ENCODE measurements around the gene KLHL3.

The KLHL3 gene

GRCh38 chr5:137631453-137631852 lies 104.4 kb downstream of the KLHL3 start:
- DNase-seq (ENCODE audit: low spot score in 2 of 2) (no peak), ATAC-seq (replicated peaks; ENCODE audit: extremely low read depth, poor library complexity, severe bottlenecking) (no peak)
- no peaks in the 10 kb centered on the region for H3K4me1 Mint-ChIP-seq
- H3K36me3 Mint-ChIP-seq (ENCODE audit: insufficient read depth), result peaks cover 6% of the 10 kb centered on the region
- no peak overlapping the region for H3K4me3 Mint-ChIP-seq
- H3K27ac Mint-ChIP-seq (ENCODE audit: low read depth), result no peak overlapping the region
- H3K9me3 Mint-ChIP-seq, result no peaks in the 10 kb centered on the region
- H3K27me3 Mint-ChIP-seq, result no peaks in the 10 kb centered on the region

GRCh38 chr5:137630972-137631370 lies 104.9 kb downstream of the KLHL3 start:
- Mint-ChIP-seq H3K27me3 (no peaks in the 10 kb centered on the region), H3K27ac (ENCODE audit: low read depth) (no peak overlapping the region), H3K36me3 (ENCODE audit: insufficient read depth) (peaks cover 6% of the 10 kb centered on the region), H3K9me3 (no peaks in the 10 kb centered on the region), H3K4me3 (no peak overlapping the region), H3K4me1 (no peaks in the 10 kb centered on the region)
- no peak for ATAC-seq (replicated peaks; ENCODE audit: extremely low read depth, poor library complexity, severe bottlenecking)
- no peak for DNase-seq (ENCODE audit: low spot score in 2 of 2)

- DNase-seq (ENCODE audit: low spot score in 2 of 2) (no peak), ATAC-seq (replicated peaks; ENCODE audit: extremely low read depth, poor library complexity, severe bottlenecking) (no peak)
- Mint-ChIP-seq H3K4me1 (no peaks in the 10 kb centered on the region), H3K4me3 (no peak overlapping the region), H3K36me3 (ENCODE audit: insufficient read depth) (peaks cover 4% of the 10 kb centered on the region), H3K9me3 (no peaks in the 10 kb centered on the region), H3K27me3 (no peaks in the 10 kb centered on the region), H3K27ac (ENCODE audit: low read depth) (no peak overlapping the region)
Measured at GRCh38 chr5:137630216-137630971, 105.5 kb downstream of the KLHL3 start.

- DNase-seq (ENCODE audit: low spot score in 2 of 2), result no peak
- H3K4me3 Mint-ChIP-seq, result no peak overlapping the region
- H3K27me3 Mint-ChIP-seq, result no peaks in the 10 kb centered on the region
- H3K36me3 Mint-ChIP-seq (ENCODE audit: insufficient read depth), result peaks cover 4% of the 10 kb centered on the region
- H3K9me3 Mint-ChIP-seq, result no peaks in the 10 kb centered on the region
- H3K27ac Mint-ChIP-seq (ENCODE audit: low read depth), result no peak overlapping the region
- ATAC-seq (replicated peaks; ENCODE audit: extremely low read depth, poor library complexity, severe bottlenecking), result no peak
- no peaks in the 10 kb centered on the region for H3K4me1 Mint-ChIP-seq
Measured at GRCh38 chr5:137629646-137630045, 106.2 kb downstream of the KLHL3 start.

GRCh38 chr5:137627706-137628105 lies 108.2 kb downstream of the KLHL3 start:
- Mint-ChIP-seq H3K27ac (ENCODE audit: low read depth) (no peak overlapping the region), H3K4me3 (no peak overlapping the region), H3K27me3 (no peaks in the 10 kb centered on the region), H3K9me3 (no peaks in the 10 kb centered on the region), H3K36me3 (ENCODE audit: insufficient read depth) (peaks cover 5% of the 10 kb centered on the region), H3K4me1 (no peaks in the 10 kb centered on the region)
- ATAC-seq (replicated peaks; ENCODE audit: extremely low read depth, poor library complexity, severe bottlenecking) (no peak), DNase-seq (ENCODE audit: low spot score in 2 of 2) (no peak)

GRCh38 chr5:137627293-137627692 lies 108.6 kb downstream of the KLHL3 start:
- ATAC-seq (replicated peaks; ENCODE audit: extremely low read depth, poor library complexity, severe bottlenecking), result no peak
- Mint-ChIP-seq H3K27ac (ENCODE audit: low read depth) (no peak overlapping the region), H3K4me1 (no peaks in the 10 kb centered on the region), H3K27me3 (no peaks in the 10 kb centered on the region), H3K36me3 (ENCODE audit: insufficient read depth) (peaks cover 5% of the 10 kb centered on the region), H3K4me3 (no peak overlapping the region), H3K9me3 (no peaks in the 10 kb centered on the region)
- DNase-seq (ENCODE audit: low spot score in 2 of 2), result no peak

- Mint-ChIP-seq H3K27ac (ENCODE audit: low read depth) (no peak overlapping the region), H3K4me3 (no peak overlapping the region), H3K36me3 (ENCODE audit: insufficient read depth) (peaks cover 5% of the 10 kb centered on the region), H3K27me3 (no peaks in the 10 kb centered on the region), H3K4me1 (no peaks in the 10 kb centered on the region), H3K9me3 (no peaks in the 10 kb centered on the region)
- ATAC-seq (replicated peaks; ENCODE audit: extremely low read depth, poor library complexity, severe bottlenecking) (no peak), DNase-seq (ENCODE audit: low spot score in 2 of 2) (no peak)
Measured at GRCh38 chr5:137624786-137625349, 111.0 kb downstream of the KLHL3 start.

- Mint-ChIP-seq H3K27me3 (no peaks in the 10 kb centered on the region), H3K4me3 (no peak overlapping the region), H3K27ac (ENCODE audit: low read depth) (no peak overlapping the region), H3K4me1 (no peaks in the 10 kb centered on the region), H3K36me3 (ENCODE audit: insufficient read depth) (peaks cover 1% of the 10 kb centered on the region), H3K9me3 (no peaks in the 10 kb centered on the region)
- DNase-seq (ENCODE audit: low spot score in 2 of 2) (no peak), ATAC-seq (replicated peaks; ENCODE audit: extremely low read depth, poor library complexity, severe bottlenecking) (no peak)
Measured at GRCh38 chr5:137622850-137623249, 113.0 kb downstream of the KLHL3 start.

GRCh38 chr5:137621861-137622823 lies 113.7 kb downstream of the KLHL3 start:
- H3K36me3 Mint-ChIP-seq (ENCODE audit: insufficient read depth), result peaks cover 1% of the 10 kb centered on the region
- ATAC-seq (replicated peaks; ENCODE audit: extremely low read depth, poor library complexity, severe bottlenecking) (no peak), DNase-seq (ENCODE audit: low spot score in 2 of 2) (no peak)
- no peak overlapping the region for H3K4me3 Mint-ChIP-seq
- no peaks in the 10 kb centered on the region for H3K9me3 Mint-ChIP-seq
- H3K27me3 Mint-ChIP-seq, result no peaks in the 10 kb centered on the region
- no peaks in the 10 kb centered on the region for H3K4me1 Mint-ChIP-seq
- no peak overlapping the region for H3K27ac Mint-ChIP-seq (ENCODE audit: low read depth)

GRCh38 chr5:137621306-137621705 lies 114.6 kb downstream of the KLHL3 start:
- Mint-ChIP-seq H3K9me3 (no peaks in the 10 kb centered on the region), H3K27me3 (no peaks in the 10 kb centered on the region), H3K4me3 (no peak overlapping the region), H3K27ac (ENCODE audit: low read depth) (no peak overlapping the region), H3K4me1 (no peaks in the 10 kb centered on the region), H3K36me3 (ENCODE audit: insufficient read depth) (peaks cover 1% of the 10 kb centered on the region)
- ATAC-seq (replicated peaks; ENCODE audit: extremely low read depth, poor library complexity, severe bottlenecking) (no peak), DNase-seq (ENCODE audit: low spot score in 2 of 2) (no peak)

GRCh38 chr5:137619191-137619870 lies 116.6 kb downstream of the KLHL3 start:
- Mint-ChIP-seq H3K9me3 (no peaks in the 10 kb centered on the region), H3K4me1 (no peaks in the 10 kb centered on the region), H3K36me3 (ENCODE audit: insufficient read depth) (peaks cover 1% of the 10 kb centered on the region), H3K27ac (ENCODE audit: low read depth) (no peak overlapping the region), H3K27me3 (no peaks in the 10 kb centered on the region), H3K4me3 (no peak overlapping the region)
- ATAC-seq (replicated peaks; ENCODE audit: extremely low read depth, poor library complexity, severe bottlenecking) (no peak), DNase-seq (ENCODE audit: low spot score in 2 of 2) (no peak)

GRCh38 chr5:137618476-137618875 lies 117.4 kb downstream of the KLHL3 start:
- no peaks in the 10 kb centered on the region for H3K4me1 Mint-ChIP-seq
- no peak overlapping the region for H3K27ac Mint-ChIP-seq (ENCODE audit: low read depth)
- no peaks in the 10 kb centered on the region for H3K36me3 Mint-ChIP-seq (ENCODE audit: insufficient read depth)
- ATAC-seq (replicated peaks; ENCODE audit: extremely low read depth, poor library complexity, severe bottlenecking) (no peak), DNase-seq (ENCODE audit: low spot score in 2 of 2) (no peak)
- H3K27me3 Mint-ChIP-seq, result no peaks in the 10 kb centered on the region
- H3K9me3 Mint-ChIP-seq, result no peaks in the 10 kb centered on the region
- no peak overlapping the region for H3K4me3 Mint-ChIP-seq
